Hepatocyte (in vitro differentiated cells): ENCODE data around the gene LDB2.

Source experiments
- CTCF ChIP-seq: fragments of 200-600 bp; sonication (generic); IDR thresholded peaks from 2 replicates; pipeline ENCODE4 v1.5.1; 2016; ENCODE audit warnings: antibody characterized with exemption, mild to moderate bottlenecking; ENCODE audit not compliant: poor library complexity
- EZH2 ChIP-seq: fragments of 200-600 bp; sonication (generic); IDR thresholded peaks from 2 replicates; pipeline ENCODE4 v1.6.1; 2016; ENCODE audit warnings: antibody characterized with exemption, mild to moderate bottlenecking, borderline replicate concordance
- EZH2phosphoT487 ChIP-seq: fragments of 200-600 bp; sonication (generic); IDR thresholded peaks from one replicate; pipeline ENCODE4 v1.6.1; 2018; ENCODE audit warnings: antibody characterized with exemption, mild to moderate bottlenecking, low read depth, moderate library complexity; ENCODE audit not compliant: unreplicated experiment, severe bottlenecking

- TF ChIP-seq CTCF, result no peak
- no peak for TF ChIP-seq EZH2phosphoT487
- TF ChIP-seq EZH2, result no peak
These were observed 88.5 kb downstream of the LDB2 start for GRCh38 chr4:16809943-16810342.
